AG04449 (cell line): ENCODE data around the gene CABLES2.

ENCODE experiments used
- CTCF ChIA-PET: fragments of 350-600 bp; formaldehyde crosslinking; extraction: SDS; loops from one replicate; lab custom pipeline; 2021; ENCODE audit warnings: antibody characterized with exemption; lab: Yijun Ruan, JAX
- POLR2A ChIA-PET: fragments of 400-600, 350-600 bp; formaldehyde crosslinking; extraction: SDS; loops from one replicate; lab custom pipeline; 2020; ENCODE audit warnings: antibody characterized with exemption, inconsistent platforms; lab: Yijun Ruan, JAX
- DNase-seq: peaks from one replicate; pipeline ENCODE4 v3.0.0-alpha.2; 2010; ENCODE audit warnings: low read depth, low spot score
- H3K4me3 ChIP-seq: 2 replicates; pipeline ENCODE4 v1.5.1; 2011; ENCODE audit warnings: low read depth, mild to moderate bottlenecking, control low read depth, low read length
- TF ChIP-seq, protein P1 (sequence below): IDR thresholded peaks from one replicate; pipeline ENCODE4 v1.5.1; 2011; ENCODE audit warnings: mild to moderate bottlenecking, moderate library complexity, low read length, control low read depth, inconsistent platforms; ENCODE audit not compliant: insufficient read depth; ENCODE audit errors: missing control alignments

Gene CABLES2

GRCh38 chr20:62445553-62446340 is 38.7 kb upstream of the CABLES2 start:
- CTCF ChIA-PET = no interaction called here
- POLR2A ChIA-PET = no interaction called here
- TF ChIP-seq, protein P1, sequence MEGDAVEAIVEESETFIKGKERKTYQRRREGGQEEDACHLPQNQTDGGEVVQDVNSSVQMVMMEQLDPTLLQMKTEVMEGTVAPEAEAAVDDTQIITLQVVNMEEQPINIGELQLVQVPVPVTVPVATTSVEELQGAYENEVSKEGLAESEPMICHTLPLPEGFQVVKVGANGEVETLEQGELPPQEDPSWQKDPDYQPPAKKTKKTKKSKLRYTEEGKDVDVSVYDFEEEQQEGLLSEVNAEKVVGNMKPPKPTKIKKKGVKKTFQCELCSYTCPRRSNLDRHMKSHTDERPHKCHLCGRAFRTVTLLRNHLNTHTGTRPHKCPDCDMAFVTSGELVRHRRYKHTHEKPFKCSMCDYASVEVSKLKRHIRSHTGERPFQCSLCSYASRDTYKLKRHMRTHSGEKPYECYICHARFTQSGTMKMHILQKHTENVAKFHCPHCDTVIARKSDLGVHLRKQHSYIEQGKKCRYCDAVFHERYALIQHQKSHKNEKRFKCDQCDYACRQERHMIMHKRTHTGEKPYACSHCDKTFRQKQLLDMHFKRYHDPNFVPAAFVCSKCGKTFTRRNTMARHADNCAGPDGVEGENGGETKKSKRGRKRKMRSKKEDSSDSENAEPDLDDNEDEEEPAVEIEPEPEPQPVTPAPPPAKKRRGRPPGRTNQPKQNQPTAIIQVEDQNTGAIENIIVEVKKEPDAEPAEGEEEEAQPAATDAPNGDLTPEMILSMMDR = no peak
- no peak overlapping the region for H3K4me3 ChIP-seq
- DNase-seq = no peak

GRCh38 chr20:62444286-62444685 is 37.2 kb upstream of the CABLES2 start:
- DNase-seq = no peak
- ChIA-PET CTCF (no interaction called here), POLR2A (interaction anchor here (0.6 kb wide), 1 partner anchor 19 kb away, joined by 3 read pairs; no protein-coding TSS in a partner anchor)
- no peak overlapping the region for H3K4me3 ChIP-seq
- TF ChIP-seq, protein P1 = no peak

DNA sequence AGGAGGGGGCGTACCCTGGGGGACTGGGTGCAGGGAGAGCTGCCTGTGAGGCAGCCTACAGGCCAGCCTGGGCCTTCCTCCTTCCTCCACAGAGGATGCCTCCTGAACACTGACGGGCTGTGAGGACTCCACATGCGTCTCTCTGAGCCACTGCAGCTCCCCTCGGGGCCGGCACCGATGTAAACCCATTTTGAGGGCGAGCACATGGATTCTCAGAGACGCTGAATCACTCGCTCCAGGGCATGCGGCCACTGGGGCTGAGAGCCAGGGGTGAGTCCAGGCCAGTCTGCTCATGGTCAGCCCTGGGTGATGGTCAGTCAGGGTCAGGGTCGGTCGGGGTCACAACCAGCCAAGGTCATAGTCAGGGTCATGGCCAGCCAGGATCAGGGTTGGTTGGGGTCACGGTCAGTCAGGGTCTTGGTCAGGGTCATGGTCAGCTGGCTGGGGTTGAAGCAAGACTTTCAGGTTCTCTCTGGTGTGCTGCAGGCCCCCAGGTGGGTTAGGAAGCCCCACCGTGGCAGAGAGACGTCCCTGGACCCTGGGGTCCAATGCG is 35.0 kb upstream of the CABLES2 start:
- no peak overlapping the region for H3K4me3 ChIP-seq
- DNase-seq = no peak
- ChIA-PET POLR2A (no interaction called here), CTCF (no interaction called here)
- TF ChIP-seq, protein P1 = no peak

DNA sequence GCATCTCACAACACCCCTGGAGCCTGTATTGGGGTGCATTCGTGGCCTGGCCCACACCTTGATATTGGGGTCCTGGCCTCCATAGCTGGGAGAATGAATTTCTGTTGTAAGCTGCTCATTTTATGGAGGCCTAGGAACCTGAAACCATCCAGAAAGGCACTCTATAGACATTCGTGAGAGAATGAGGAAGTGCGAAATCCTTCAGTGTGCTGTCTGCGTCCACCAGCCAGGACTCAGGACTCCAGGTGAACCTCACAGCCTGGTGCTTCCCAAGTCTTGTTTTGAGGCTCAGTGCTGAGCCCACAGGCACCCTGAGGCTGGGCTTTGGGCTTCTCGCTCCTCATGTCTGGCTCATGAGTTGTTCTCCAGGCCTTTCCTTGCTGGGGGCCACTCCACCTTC is 32.1 kb upstream of the CABLES2 start:
- ChIA-PET CTCF (no interaction called here), POLR2A (no interaction called here)
- H3K4me3 ChIP-seq = no peak overlapping the region
- no peak for DNase-seq
- TF ChIP-seq, protein P1 = no peak

DNA sequence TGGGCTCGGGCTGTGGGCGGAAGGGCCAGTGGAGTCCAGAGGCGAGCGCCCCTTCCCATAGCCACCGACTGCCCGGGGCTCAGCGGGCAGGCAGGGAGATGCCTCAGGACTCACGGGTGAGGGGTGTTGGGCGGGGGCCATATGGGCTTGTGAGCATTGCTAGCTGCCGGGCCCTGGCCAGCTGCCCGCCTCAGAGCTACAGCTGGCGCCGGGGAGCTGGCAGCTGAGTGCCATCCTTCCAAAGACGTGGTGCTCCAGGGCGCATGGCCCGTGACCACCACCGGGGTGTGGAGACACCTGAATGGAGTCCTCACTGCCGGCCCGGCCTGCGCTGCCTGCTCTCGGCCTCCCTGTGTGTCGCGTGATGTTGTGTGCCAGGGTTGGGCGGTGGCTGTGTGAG is 30.8 kb upstream of the CABLES2 start:
- no peak overlapping the region for H3K4me3 ChIP-seq
- CTCF ChIA-PET = no interaction called here
- DNase-seq = no peak
- POLR2A ChIA-PET = no interaction called here
- TF ChIP-seq, protein P1 = no peak

GRCh38 chr20:62437496-62437895 is 30.4 kb upstream of the CABLES2 start:
- no peak for DNase-seq
- ChIA-PET POLR2A (no interaction called here), CTCF (no interaction called here)
- no peak overlapping the region for H3K4me3 ChIP-seq
- TF ChIP-seq, protein P1 = no peak
